HepG2 (cell line): ENCODE results near the gene PIM1. TPM values are rescaled to one million over a fixed set of nuclear protein-coding genes. Genes with fewer than 3 reads are reported as not detected.

Source experiments
- AFF4 ChIP-seq: sonication (generic); formaldehyde crosslinking; IDR thresholded peaks from 2 replicates; pipeline ENCODE4 v1.4.0; 2020; ENCODE audit warnings: missing genetic modification reagents
- ARID5B ChIP-seq: IDR thresholded peaks from 2 replicates; pipeline ENCODE4 v1.4.0; 2020; ENCODE audit warnings: mild to moderate bottlenecking, missing genetic modification reagents
- E2F5 ChIP-seq: sonication (generic); formaldehyde crosslinking; conservative IDR thresholded peaks from 2 replicates; pipeline ENCODE4 v1.4.0; 2020; ENCODE audit warnings: missing genetic modification reagents
- ETV5 ChIP-seq: IDR thresholded peaks from 2 replicates; pipeline ENCODE4 v1.6.1; 2018; ENCODE audit warnings: missing biosample characterization, missing genetic modification reagents, inconsistent platforms, borderline replicate concordance
- ETV6 ChIP-seq: sonication (generic); formaldehyde crosslinking; conservative IDR thresholded peaks from 2 replicates; pipeline ENCODE4 v1.4.0; 2020; ENCODE audit warnings: missing genetic modification reagents
- HOXA3 ChIP-seq: sonication (generic); formaldehyde crosslinking; IDR thresholded peaks from 2 replicates; pipeline ENCODE4 v1.5.0; 2020; ENCODE audit warnings: missing genetic modification reagents
- MXI1 ChIP-seq: IDR thresholded peaks from 3 replicates; pipeline ENCODE4 v1.6.1; 2012; ENCODE audit warnings: low read depth, low read length, inconsistent platforms, borderline replicate concordance
- NFATC3 ChIP-seq: sonication (generic); formaldehyde crosslinking; IDR thresholded peaks from 2 replicates; pipeline ENCODE4 v1.5.1; 2020; ENCODE audit warnings: mild to moderate bottlenecking, missing genetic modification reagents
- NFE2L1 ChIP-seq: sonication (generic); formaldehyde crosslinking; IDR thresholded peaks from 2 replicates; pipeline ENCODE4 v1.4.0; 2020; ENCODE audit warnings: missing genetic modification reagents, mild to moderate bottlenecking, borderline replicate concordance
- NFRKB ChIP-seq: fragments of 450-650 bp; IDR thresholded peaks from 2 replicates; pipeline ENCODE4 v1.6.1; 2017
- NRL ChIP-seq: sonication (generic); formaldehyde crosslinking; IDR thresholded peaks from 2 replicates; pipeline ENCODE4 v1.5.0; 2020; ENCODE audit warnings: missing genetic modification reagents, mild to moderate bottlenecking, moderate library complexity, borderline replicate concordance
- PRMT3 ChIP-seq: sonication (generic); formaldehyde crosslinking; IDR thresholded peaks from 2 replicates; pipeline ENCODE4 v1.8.1; 2022; ENCODE audit warnings: low read depth, mild to moderate bottlenecking, moderate library complexity, missing genetic modification reagents, borderline replicate concordance
- RCOR2 ChIP-seq: IDR thresholded peaks from 2 replicates; pipeline ENCODE4 v1.6.1; 2016; ENCODE audit warnings: missing biosample characterization, missing genetic modification reagents
- SALL2 ChIP-seq: sonication (generic); formaldehyde crosslinking; IDR thresholded peaks from 2 replicates; pipeline ENCODE4 v1.8.1; 2023; ENCODE audit warnings: mild to moderate bottlenecking, missing genetic modification reagents, inconsistent platforms
- SIX1 ChIP-seq: sonication (generic); formaldehyde crosslinking; IDR thresholded peaks from 2 replicates; pipeline ENCODE4 v1.4.0; 2020; ENCODE audit warnings: missing genetic modification reagents, borderline replicate concordance
- SP4 ChIP-seq: sonication (generic); formaldehyde crosslinking; IDR thresholded peaks from 2 replicates; pipeline ENCODE4 v1.8.1; 2023; ENCODE audit warnings: mild to moderate bottlenecking, missing genetic modification reagents
- TAF15 ChIP-seq: fragments of 200-400 bp; formaldehyde crosslinking; IDR thresholded peaks from one replicate; pipeline ENCODE4 v1.6.1; 2018; ENCODE audit warnings: mild to moderate bottlenecking, low read depth, low read length; ENCODE audit not compliant: poor library complexity, severe bottlenecking
- ZC3H4 ChIP-seq: sonication (generic); formaldehyde crosslinking; IDR thresholded peaks from 2 replicates; pipeline ENCODE4 v1.4.0; 2020; ENCODE audit warnings: missing genetic modification reagents, borderline replicate concordance
- ZFP41 ChIP-seq: sonication (generic); formaldehyde crosslinking; IDR thresholded peaks from 2 replicates; pipeline ENCODE4 v1.4.0; 2020; ENCODE audit warnings: mild to moderate bottlenecking, missing genetic modification reagents, borderline replicate concordance
- ZNF20 ChIP-seq: sonication (generic); formaldehyde crosslinking; IDR thresholded peaks from 2 replicates; pipeline ENCODE4 v1.4.0; 2020; ENCODE audit warnings: mild to moderate bottlenecking, moderate library complexity, missing genetic modification reagents
- ZNF746 ChIP-seq: sonication (generic); formaldehyde crosslinking; IDR thresholded peaks from 2 replicates; pipeline ENCODE4 v1.8.0; 2022; ENCODE audit warnings: mild to moderate bottlenecking, missing genetic modification reagents
- polyA plus RNA-seq, 8 experiments: library from polyadenylated mRNA; depleted of rRNA in 3 of 8; stranded (reverse) in 7 of 8; unstranded in 1 of 8; fragments of >200 nt; fragmentation: Illumina TruSeq in 4 of 8; extraction: Trizol in 4 of 8; gene quantifications; 2 replicates each; pipeline versions ENCODE4 v1.2.1 to v1.2.3, GENCODE V29; 2011 to 2016; ENCODE audit warnings: low read depth in 4 of 8, missing spikeins in 1 of 8, mixed read lengths in 1 of 8; ENCODE audit not compliant: insufficient read depth in 1 of 8
- total RNA-seq, 5 experiments: library from RNA; depleted of rRNA; stranded (reverse); fragments of >200 nt; fragmentation: Illumina TruSeq; extraction: Trizol; gene quantifications; 2 replicates each; pipeline ENCODE4 v1.2.3, GENCODE V29; 2016; ENCODE audit warnings: low read depth in 1 of 5

PIM1 gene
- total and polyA plus RNA-seq, 2 of the 13 experiments (the other 11 are each of a cell fraction or from before 2014, with no cell fraction given), result 29.4 to 117 TPM

DNA sequence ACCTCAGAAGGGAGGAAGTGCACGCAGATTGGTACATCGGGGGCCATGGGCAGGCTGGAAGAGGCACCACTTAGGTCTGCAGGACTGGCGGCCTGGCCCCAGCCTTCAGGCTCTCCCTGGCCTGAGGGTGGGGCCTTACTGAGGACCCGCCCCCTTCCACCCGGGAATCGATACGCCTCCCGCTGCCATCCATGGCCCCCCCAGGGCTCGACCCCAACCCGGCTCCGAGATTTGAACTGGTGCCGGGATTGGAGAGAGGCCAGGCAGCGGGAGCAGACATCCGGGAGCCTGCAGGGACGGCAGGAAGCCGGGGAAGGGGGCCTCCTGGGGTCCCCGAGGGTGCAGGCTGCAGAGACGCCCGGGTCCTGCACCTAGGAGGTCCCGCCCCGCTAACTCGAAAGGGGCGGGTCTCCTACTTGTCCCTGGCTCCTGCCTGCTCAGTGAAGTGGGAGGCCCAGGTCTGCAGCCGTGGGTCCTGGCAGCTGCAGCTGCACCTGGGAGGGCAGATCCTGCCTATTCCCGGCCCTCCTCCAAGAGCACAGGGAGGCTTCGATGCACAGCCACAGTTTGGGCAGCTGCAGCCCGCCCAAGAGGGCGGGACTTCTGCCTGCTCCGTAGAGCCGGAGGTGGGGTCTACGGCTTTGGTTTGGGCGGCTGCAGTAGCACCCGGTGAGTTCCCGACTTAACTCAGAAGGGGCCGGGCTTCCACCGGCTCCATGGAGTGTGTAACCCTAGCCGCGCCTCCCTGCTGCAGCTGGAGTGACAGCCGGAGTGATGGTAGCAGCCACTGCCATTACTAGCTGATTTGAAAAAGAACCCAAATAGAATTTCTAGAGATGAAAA is 52.4 kb downstream of the PIM1 start (continued):
- TF ChIP-seq AFF4 (no peak), MXI1 (no peak; the same call in 2 of the 3 replicates), HOXA3 (CRISPR knock-in tag) (peak; percentile 49), E2F5 (no peak), ZNF746 (peak; percentile 6; the same call in 1 of the 2 replicates), ZNF20 (CRISPR knock-in tag) (no peak), ETV6 (CRISPR knock-in tag) (no peak), PRMT3 (CRISPR knock-in tag) (no peak), ARID5B (CRISPR knock-in tag) (peak; percentile 51), SP4 (CRISPR knock-in tag) (peak; percentile 74), SALL2 (CRISPR knock-in tag) (peak; percentile 88), ZC3H4 (no peak), SIX1 (CRISPR knock-in tag) (peak; percentile 75; the same call in 1 of the 2 replicates), ZFP41 (0 out of 2 replicates have a peak, but pooled peaks have one; percentile 31), TAF15 (peak; percentile 86), ETV5 (CRISPR knock-in tag) (no peak; the same call in 1 of the 2 replicates), NFRKB (no peak), NFATC3 (no peak), NFE2L1 (CRISPR knock-in tag) (no peak), NRL (CRISPR knock-in tag) (peak; percentile 76; the same call in 1 of the 2 replicates), RCOR2 (CRISPR knock-in tag) (no peak; the same call in 1 of the 2 replicates)
